WTC11 (cell line): Measurements from ENCODE around the gene SERPINB6. TPM values are rescaled to one million over a fixed set of nuclear protein-coding genes. Genes with fewer than 3 reads are reported as not detected.

Experiments
- ATAC-seq: fragments of 200-7000 bp; cut with Tn5 transposase; 2 replicates; pipeline ENCODE4 v1.10.0; 2021; ENCODE audit warnings: mild to moderate bottlenecking, moderate library complexity
- CTCF ChIA-PET: fragments of 300-600 bp; sonication (Branson Sonifier 250); formaldehyde crosslinking; loops from one replicate; lab custom pipeline; 2021; ENCODE audit warnings: antibody characterized with exemption; lab: Charles Lee
- POLR2A ChIA-PET: fragments of 350-600 bp; sonication (Branson Sonifier 250); formaldehyde crosslinking; loops from one replicate; lab custom pipeline; 2021; ENCODE audit warnings: antibody characterized with exemption; lab: Charles Lee
- DNase-seq: peaks from one replicate; pipeline ENCODE4 v3.0.0; 2021; ENCODE audit warnings: low spot score
- H3K27ac Mint-ChIP-seq: 2 replicates; pipeline ENCODE4 v1.8.0; 2021; ENCODE audit warnings: mixed read lengths
- H3K27me3 Mint-ChIP-seq: 2 replicates; pipeline ENCODE4 v1.8.0; 2021; ENCODE audit warnings: low read depth, mild to moderate bottlenecking, moderate library complexity, mixed read lengths
- H3K36me3 Mint-ChIP-seq: 2 replicates; pipeline ENCODE4 v1.8.0; 2021; ENCODE audit warnings: mixed read lengths
- H3K4me1 Mint-ChIP-seq: 2 replicates; pipeline ENCODE4 v1.8.0; 2022; ENCODE audit warnings: mixed read lengths
- H3K4me3 Mint-ChIP-seq: 2 replicates; pipeline ENCODE4 v1.8.0; 2021; ENCODE audit warnings: mild to moderate bottlenecking, moderate library complexity, mixed read lengths
- H3K9me3 Mint-ChIP-seq: 2 replicates; pipeline ENCODE4 v1.8.0; 2021; ENCODE audit warnings: mixed read lengths
- CDX4 ChIP-seq: fragments of 250-450 bp; sonication (Bioruptor Pico); IDR thresholded peaks from 2 replicates; pipeline ENCODE4 v1.9.0; 2021; ENCODE audit warnings: moderate library complexity, mild to moderate bottlenecking, inconsistent platforms, borderline replicate concordance
- FOXJ3 ChIP-seq: sonication (generic); formaldehyde crosslinking; IDR thresholded peaks from 2 replicates; pipeline ENCODE4 v1.9.0; 2021; ENCODE audit warnings: missing genetic modification reagents, mild to moderate bottlenecking, borderline replicate concordance
- FOXP4 ChIP-seq: sonication (generic); formaldehyde crosslinking; IDR thresholded peaks from 2 replicates; pipeline ENCODE4 v1.8.0; 2022; ENCODE audit warnings: mild to moderate bottlenecking, missing genetic modification reagents
- GRHL2 ChIP-seq: fragments of 250-450 bp; sonication (Bioruptor Pico); IDR thresholded peaks from 2 replicates; pipeline ENCODE4 v1.8.0; 2022; ENCODE audit warnings: mild to moderate bottlenecking, moderate library complexity; ENCODE audit not compliant: insufficient replicate concordance, severe bottlenecking
- IRF2 ChIP-seq: sonication (generic); formaldehyde crosslinking; IDR thresholded peaks from 2 replicates; pipeline ENCODE4 v1.8.0; 2022; ENCODE audit warnings: low read depth, missing genetic modification reagents, borderline replicate concordance
- MAX ChIP-seq: sonication (generic); formaldehyde crosslinking; IDR thresholded peaks from 2 replicates; pipeline ENCODE4 v1.8.0; 2022; ENCODE audit warnings: mild to moderate bottlenecking, missing genetic modification reagents
- NFATC4 ChIP-seq: fragments of 250-450 bp; sonication (Bioruptor Pico); IDR thresholded peaks from 2 replicates; pipeline ENCODE4 v1.9.0; 2021; ENCODE audit warnings: mild to moderate bottlenecking
- NFE2L1 ChIP-seq: sonication (generic); formaldehyde crosslinking; IDR thresholded peaks from 2 replicates; pipeline ENCODE4 v1.8.1; 2023; ENCODE audit warnings: missing genetic modification reagents
- SMAD4 ChIP-seq: sonication (generic); formaldehyde crosslinking; IDR thresholded peaks from 2 replicates; pipeline ENCODE4 v1.8.0; 2022; ENCODE audit warnings: mild to moderate bottlenecking, missing genetic modification reagents
- SP1 ChIP-seq: sonication (generic); formaldehyde crosslinking; conservative IDR thresholded peaks from 2 replicates; pipeline ENCODE4 v1.8.1; 2022; ENCODE audit warnings: missing genetic modification reagents
- TEAD1 ChIP-seq: sonication (generic); formaldehyde crosslinking; IDR thresholded peaks from 2 replicates; pipeline ENCODE4 v1.8.0; 2022; ENCODE audit warnings: mild to moderate bottlenecking, missing genetic modification reagents
- ZBTB21 ChIP-seq: sonication (generic); formaldehyde crosslinking; IDR thresholded peaks from 2 replicates; pipeline ENCODE4 v1.8.1; 2023; ENCODE audit warnings: mild to moderate bottlenecking, missing genetic modification reagents, borderline replicate concordance
- ZBTB43 ChIP-seq: sonication (generic); formaldehyde crosslinking; IDR thresholded peaks from 2 replicates; pipeline ENCODE4 v1.8.1; 2023; ENCODE audit warnings: mild to moderate bottlenecking, missing genetic modification reagents
- ZNF138 ChIP-seq: sonication (generic); formaldehyde crosslinking; conservative IDR thresholded peaks from 2 replicates; pipeline ENCODE4 v1.8.1; 2022; ENCODE audit warnings: mild to moderate bottlenecking, moderate library complexity, missing genetic modification reagents
- ZNF219 ChIP-seq: sonication (generic); formaldehyde crosslinking; IDR thresholded peaks from 2 replicates; pipeline ENCODE4 v1.8.0; 2023; ENCODE audit warnings: missing genetic modification reagents, mild to moderate bottlenecking, borderline replicate concordance
- ZNF263 ChIP-seq: sonication (generic); formaldehyde crosslinking; IDR thresholded peaks from 2 replicates; pipeline ENCODE4 v1.8.1; 2022; ENCODE audit warnings: low read depth, mild to moderate bottlenecking, moderate library complexity, missing genetic modification reagents
- ZNF281 ChIP-seq: sonication (generic); formaldehyde crosslinking; IDR thresholded peaks from 2 replicates; pipeline ENCODE4 v1.8.0; 2023; ENCODE audit warnings: mild to moderate bottlenecking, missing genetic modification reagents
- ZNF423 ChIP-seq: fragments of 250-450 bp; sonication (Bioruptor Pico); IDR thresholded peaks from 2 replicates; pipeline ENCODE4 v2.1.2; 2022; ENCODE audit warnings: mild to moderate bottlenecking, moderate library complexity
- total RNA-seq: library from RNA; stranded (reverse); gene quantifications from 3 replicates; pipeline ENCODE4 v1.2.3, GENCODE V29; 2021

SERPINB6 gene
- total RNA-seq, 1 experiment from 2014 or later: 28.0 TPM

GRCh38 chr6:2967936-2968335, 3.4 kb downstream of the SERPINB6 start (continued):
- TF ChIP-seq FOXP4 (CRISPR knock-in tag): no peak

GRCh38 chr6:2966347-2966746, 5.0 kb downstream of the SERPINB6 start:
- ChIA-PET CTCF (interaction anchor here (1.0 to 2.2 kb wide), 2 partner anchors 14 to 35 kb away, joined by 3 to 24 read pairs; no protein-coding TSS in a partner anchor), POLR2A (no interaction called here)
- no peak for TF ChIP-seq ZNF219 (CRISPR knock-in tag)
- no peak for TF ChIP-seq ZNF263
- TF ChIP-seq ZNF423 (CRISPR knock-in tag): peak; percentile 80
- H3K4me1 Mint-ChIP-seq: peaks cover 38% of the 10 kb centered on the region
- no peak overlapping the region for H3K27ac Mint-ChIP-seq
- H3K36me3 Mint-ChIP-seq: no peaks in the 10 kb centered on the region
- H3K4me3 Mint-ChIP-seq: no peak overlapping the region
- H3K27me3 Mint-ChIP-seq: no peaks in the 10 kb centered on the region; the same call in 1 of the 2 replicates
- H3K9me3 Mint-ChIP-seq: no peaks in the 10 kb centered on the region
- ATAC-seq: no peak; the same call in 1 of the 2 replicates
- peak; percentile 30 for DNase-seq

- Mint-ChIP-seq H3K36me3 (no peaks in the 10 kb centered on the region), H3K27me3 (no peaks in the 10 kb centered on the region), H3K4me3 (no peak overlapping the region), H3K9me3 (no peaks in the 10 kb centered on the region), H3K27ac (no peak overlapping the region; the same call in 1 of the 2 replicates), H3K4me1 (peaks cover 42% of the 10 kb centered on the region)
- ChIA-PET POLR2A (no interaction called here), CTCF (interaction anchor here (1.1 to 2.2 kb wide), 2 partner anchors 12 to 13 kb away, joined by 3 to 24 read pairs; no protein-coding TSS in a partner anchor)
- DNase-seq: no peak
- ATAC-seq: no peak
- TF ChIP-seq ZBTB21 (CRISPR knock-in tag): no peak
- TF ChIP-seq NFATC4 (CRISPR knock-in tag): no peak
- TF ChIP-seq FOXJ3 (CRISPR knock-in tag): no peak
- TF ChIP-seq GRHL2 (CRISPR knock-in tag): no peak
- no peak for TF ChIP-seq TEAD1 (CRISPR knock-in tag)
- TF ChIP-seq CDX4 (CRISPR knock-in tag): no peak
- no peak for TF ChIP-seq IRF2 (CRISPR knock-in tag)
- no peak for TF ChIP-seq ZNF281 (CRISPR knock-in tag)
- TF ChIP-seq MAX (CRISPR knock-in tag): no peak
- no peak for TF ChIP-seq ZNF138 (CRISPR knock-in tag)
- TF ChIP-seq ZBTB43: no peak
- TF ChIP-seq SMAD4 (CRISPR knock-in tag): no peak
- TF ChIP-seq NFE2L1 (CRISPR knock-in tag): no peak
- TF ChIP-seq SP1: no peak
These were observed 6.4 kb downstream of the SERPINB6 start for GRCh38 chr6:2964793-2965505.
